Astrocyte of the spinal cord (primary cell): ENCODE measurements around the gene RFPL2.
"Not testable (repeated sequence)": the region's sequence is repeated elsewhere in the genome, so short reads cannot be mapped to it uniquely, and the experiment has no call there.

Experiments
- DNase-seq: peaks from one replicate; pipeline ENCODE4 v3.0.0; 2011; ENCODE audit warnings: low read depth, low spot score
- H3K4me3 ChIP-seq: 2 replicates; pipeline ENCODE4 v1.5.1; 2011; ENCODE audit warnings: low read depth, mild to moderate bottlenecking, low read length, moderate library complexity
- CTCF ChIP-seq: IDR thresholded peaks from 2 replicates; pipeline ENCODE4 v1.5.1; 2012; ENCODE audit warnings: low read depth, mild to moderate bottlenecking, low read length, inconsistent platforms
- in situ Hi-C: cut with HindIII; loops from 2 replicates; pipeline ENCODE4 v1.10.0; 2017; ENCODE audit warnings: low sequenced_read_pairs

RFPL2 gene

DNA sequence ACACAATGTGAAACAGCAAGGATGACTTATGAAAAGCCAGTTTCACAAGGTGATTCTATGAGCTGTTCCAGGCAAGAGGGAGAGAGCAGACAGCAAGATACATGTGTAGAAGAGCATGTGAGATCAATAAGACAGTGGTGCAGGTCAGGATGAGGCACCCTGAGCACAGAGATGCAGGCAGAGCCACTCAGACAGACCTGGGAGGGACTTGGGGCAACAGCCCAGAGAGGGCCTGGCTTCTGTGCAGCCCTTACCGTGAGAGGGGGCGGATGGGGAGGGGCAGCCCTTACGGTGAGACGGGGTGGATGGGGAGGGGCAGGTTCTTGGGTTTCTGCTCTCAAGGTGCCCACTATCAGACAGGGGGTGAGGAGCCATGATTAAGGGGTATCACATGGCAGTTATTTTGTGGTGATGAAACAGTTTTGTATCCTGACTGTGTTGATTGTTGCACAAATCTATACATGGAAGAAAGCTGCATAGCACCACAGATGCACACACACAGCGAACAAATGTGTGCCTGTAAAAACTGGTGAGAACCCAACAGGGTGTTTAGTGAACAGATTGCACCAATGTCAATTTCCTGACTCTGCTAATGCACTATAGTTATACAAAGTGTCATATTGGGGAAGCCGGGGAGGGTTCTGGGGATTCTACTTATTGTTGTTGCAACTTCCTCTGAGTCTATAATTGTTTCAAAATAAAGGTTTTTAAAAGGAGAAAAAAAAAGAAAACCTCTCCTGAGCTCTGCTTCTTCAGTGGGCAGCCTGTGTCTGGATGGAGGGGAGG, 40.6 kb downstream of the RFPL2 start:
- in situ Hi-C loops = no loop called here
- no peak for DNase-seq
- H3K4me3 ChIP-seq = no peak overlapping the region
- no peak for TF ChIP-seq CTCF

GRCh38 chr22:32160411-32160810, 44.5 kb downstream of the RFPL2 start:
- H3K4me3 ChIP-seq, in situ Hi-C loops, DNase-seq: not testable (repeated sequence)

GRCh38 chr22:32158712-32159533, 46.0 kb downstream of the RFPL2 start, which contains the start of gene C22orf42:
TSS of gene C22orf42 (minus strand) at chr22:32159303. CDS start at chr22:32159215, 88 bp downstream.
- in situ Hi-C loops = no loop called here

GRCh38 chr22:32157632-32158031, 47.2 kb downstream of the RFPL2 start:
- DNase-seq, in situ Hi-C loops: not testable (repeated sequence)

More at GRCh38 chr22:32158712-32159533, 46.0 kb downstream of the RFPL2 start, which contains the start of gene C22orf42:
- no peak for TF ChIP-seq CTCF
- DNase-seq = no peak
- no peak within 1 kb of the TSS for H3K4me3 ChIP-seq

DNA sequence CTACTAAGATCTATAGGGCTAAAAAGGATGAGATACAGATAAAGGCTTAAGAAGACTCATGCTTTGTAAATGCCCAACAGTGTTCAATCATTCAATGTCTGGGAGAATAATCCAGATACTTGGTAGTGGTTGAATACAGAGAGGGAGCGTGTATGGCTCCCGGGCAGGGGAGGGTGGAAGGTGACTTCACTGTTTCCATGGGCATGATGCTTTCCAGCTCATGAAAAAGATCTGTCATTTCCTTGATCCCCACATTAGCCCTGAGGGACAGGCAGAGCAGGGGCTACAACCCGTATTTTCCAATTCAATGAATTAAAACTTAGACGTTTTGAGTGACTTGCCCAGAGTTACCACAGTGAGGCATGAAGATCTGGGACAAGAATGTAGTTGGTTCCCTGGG, 50.1 kb downstream of the RFPL2 start:
- in situ Hi-C loops, DNase-seq, H3K4me3 ChIP-seq: not testable (repeated sequence)

More at GRCh38 chr22:32157632-32158031, 47.2 kb downstream of the RFPL2 start:
- not testable (repeated sequence) for H3K4me3 ChIP-seq

GRCh38 chr22:32151641-32152040, 53.2 kb downstream of the RFPL2 start:
- in situ Hi-C loops, DNase-seq, H3K4me3 ChIP-seq: not testable (repeated sequence)

- DNase-seq, in situ Hi-C loops, H3K4me3 ChIP-seq: not testable (repeated sequence)
These were observed 54.2 kb downstream of the RFPL2 start for GRCh38 chr22:32150647-32151046.

DNA sequence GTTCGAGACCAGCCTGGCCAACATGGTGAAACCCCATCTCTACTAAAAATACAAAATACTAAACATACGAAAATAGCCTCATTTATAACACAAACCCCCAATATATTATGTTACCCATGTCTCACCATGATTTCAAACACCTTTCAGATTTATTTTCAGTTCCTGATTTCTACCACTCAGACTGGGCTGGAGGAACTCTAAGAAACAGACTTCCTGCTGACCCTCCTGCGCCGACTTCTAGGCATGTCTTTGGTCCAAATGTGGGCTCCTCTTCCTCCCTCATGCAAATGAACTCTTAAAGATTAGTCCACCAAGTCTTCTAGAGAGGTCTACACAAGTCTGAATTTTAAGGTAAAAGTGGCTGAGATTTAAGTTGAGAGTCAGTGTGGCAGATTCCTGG, 56.5 kb downstream of the RFPL2 start:
- H3K4me3 ChIP-seq, DNase-seq, in situ Hi-C loops: not testable (repeated sequence)

DNA sequence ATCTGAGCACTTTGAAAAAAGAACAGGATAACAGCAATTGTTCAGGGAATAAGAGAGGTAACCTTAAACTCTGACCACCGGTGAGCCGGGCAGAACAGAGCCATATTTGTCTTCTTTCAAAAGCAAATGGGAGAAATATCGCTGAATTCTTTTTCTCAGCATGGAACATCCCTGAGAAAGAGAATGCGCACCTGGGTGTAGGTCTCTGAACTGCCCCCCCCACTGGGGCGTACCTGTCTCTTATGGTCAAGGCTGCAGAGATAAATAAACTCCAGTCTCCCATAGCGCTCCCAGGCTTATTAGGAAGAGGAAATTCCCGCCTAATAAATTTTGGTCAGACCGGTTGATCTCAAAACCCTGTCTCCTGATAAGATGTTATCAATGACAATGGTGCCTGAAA, 57.7 kb downstream of the RFPL2 start:
- H3K4me3 ChIP-seq, in situ Hi-C loops, DNase-seq: not testable (repeated sequence)

GRCh38 chr22:32144496-32145274, 60.2 kb downstream of the RFPL2 start:
- no peak overlapping the region for H3K4me3 ChIP-seq
- no peak for TF ChIP-seq CTCF
- DNase-seq = no peak
- in situ Hi-C loops = no loop called here
